Thoracic aorta (tissue), 2 donors: ENCODE measurements around the gene SCAMP3. TPM values are rescaled to one million over a fixed set of nuclear protein-coding genes. Genes with fewer than 3 reads are reported as not detected.
"Not testable (repeated sequence)": the region's sequence is repeated elsewhere in the genome, so short reads cannot be mapped to it uniquely, and the experiment has no call there.

Experiments
- ATAC-seq: fragments of 150-250 bp; one replicate; pipeline ENCODE4 v1.8.0; 2017; ENCODE audit warnings: low read depth; ENCODE audit not compliant: insufficient number of reproducible peaks, low FRiP score
- DNase-seq: peaks from one replicate; pipeline ENCODE4 v3.0.0-alpha.2; 2020; ENCODE audit warnings: low spot score
- H3K27ac ChIP-seq, 2 donors: fragments of 200-600 bp; sonication (generic); 1 replicate in 1 of 2; 2 replicates in 1 of 2; pipeline ENCODE4 v1.5.1; 2016; ENCODE audit warnings: mild to moderate bottlenecking in 2 of 2, moderate library complexity in 2 of 2
- H3K27me3 ChIP-seq: fragments of 200-600 bp; sonication (generic); replicated peaks from 2 replicates; pipeline ENCODE4 v1.6.0; 2016; ENCODE audit warnings: mild to moderate bottlenecking; ENCODE audit not compliant: insufficient read depth
- H3K36me3 ChIP-seq: fragments of 200-600 bp; sonication (generic); one replicate; pipeline ENCODE4 v1.5.1; 2016
- H3K4me1 ChIP-seq, 2 donors: fragments of 200-600 bp; sonication (generic); 1 replicate in 1 of 2; 2 replicates in 1 of 2; pipeline versions ENCODE4 v1.5.1 to v1.6.0; 2016; ENCODE audit warnings: low read depth in 2 of 2, mild to moderate bottlenecking in 1 of 2; ENCODE audit not compliant: control insufficient read depth in 1 of 2
- H3K4me3 ChIP-seq: fragments of 200-600 bp; sonication (generic); 2 replicates; pipeline ENCODE4 v1.5.1; 2016; ENCODE audit warnings: mild to moderate bottlenecking
- H3K9me3 ChIP-seq: fragments of 200-600 bp; sonication (generic); 2 replicates; pipeline ENCODE4 v1.5.1; 2016
- CTCF ChIP-seq: fragments of 200-600 bp; sonication (generic); IDR thresholded peaks from one replicate; pipeline ENCODE4 v1.5.1; 2019; ENCODE audit warnings: antibody characterized with exemption
- total RNA-seq, 2 donors: library from RNA; depleted of rRNA; stranded (reverse); fragments of >200 nt; gene quantifications; one replicate each; pipeline versions ENCODE4 v1.1.0 to v1.2.3, GENCODE V29; 2016

SCAMP3 gene
- total RNA-seq, 2 donors from 2014 or later: 32.5 to 50.2 TPM

GRCh38 chr1:155241841-155242264 lies 20.3 kb downstream of the SCAMP3 start:
- TF ChIP-seq CTCF: no peak
- Histone ChIP-seq H3K9me3 (no peaks in the 10 kb centered on the region), H3K4me1 (peaks cover 16 to 37% of the 10 kb centered on the region in 2 donors), H3K4me3 (no peak overlapping the region), H3K27ac (no peak overlapping the region), H3K36me3 (no peaks in the 10 kb centered on the region), H3K27me3 (no peaks in the 10 kb centered on the region)
- DNase-seq (no peak), ATAC-seq (no peak)

GRCh38 chr1:155241069-155241679 lies 21.0 kb downstream of the SCAMP3 start:
- no peaks in the 10 kb centered on the region for H3K9me3 ChIP-seq
- peaks cover 16 to 37% of the 10 kb centered on the region in 2 donors for H3K4me1 ChIP-seq
- no peak for DNase-seq
- H3K36me3 ChIP-seq: no peaks in the 10 kb centered on the region
- TF ChIP-seq CTCF: no peak
- H3K27me3 ChIP-seq: no peaks in the 10 kb centered on the region
- ATAC-seq: peak; percentile 26
- peak overlapping the region; percentile 73 for H3K4me3 ChIP-seq
- peak overlapping the region in 1 of 2 donors; percentile 1 for H3K27ac ChIP-seq

GRCh38 chr1:155236451-155236850 lies 25.7 kb downstream of the SCAMP3 start:
- DNase-seq: no peak
- Histone ChIP-seq H3K9me3 (no peaks in the 10 kb centered on the region), H3K27ac (no peak overlapping the region), H3K4me1 (peaks cover 20 to 29% of the 10 kb centered on the region in 2 donors), H3K4me3 (no peak overlapping the region), H3K27me3 (no peaks in the 10 kb centered on the region), H3K36me3 (no peaks in the 10 kb centered on the region)
- no peak for ATAC-seq
- no peak for TF ChIP-seq CTCF

- not testable (repeated sequence) for ATAC-seq, H3K27me3 ChIP-seq, H3K36me3 ChIP-seq, H3K9me3 ChIP-seq, DNase-seq, H3K27ac ChIP-seq, H3K4me3 ChIP-seq
- H3K4me1 ChIP-seq: peaks cover 14 to 27% of the 10 kb centered on the region in 2 donors
Measured at GRCh38 chr1:155235375-155235774, 26.8 kb downstream of the SCAMP3 start.

- H3K27ac ChIP-seq, H3K36me3 ChIP-seq, H3K4me3 ChIP-seq, DNase-seq, ATAC-seq, H3K27me3 ChIP-seq, H3K9me3 ChIP-seq: not testable (repeated sequence)
- H3K4me1 ChIP-seq: peaks cover 14 to 18% of the 10 kb centered on the region in 2 donors
Measured at GRCh38 chr1:155233502-155233901, 28.7 kb downstream of the SCAMP3 start.

- not testable (repeated sequence) for DNase-seq, ATAC-seq, H3K27me3 ChIP-seq, H3K36me3 ChIP-seq, H3K9me3 ChIP-seq, H3K4me3 ChIP-seq
- H3K27ac ChIP-seq: peak overlapping the region; percentile 68 to 83
- H3K4me1 ChIP-seq: peaks cover 18 to 25% of the 10 kb centered on the region in 2 donors
Measured at GRCh38 chr1:155232001-155232978, 29.9 kb downstream of the SCAMP3 start.

- not testable (repeated sequence) for DNase-seq, H3K36me3 ChIP-seq, H3K4me3 ChIP-seq, H3K27me3 ChIP-seq, H3K9me3 ChIP-seq, ATAC-seq
- Histone ChIP-seq H3K27ac (peak overlapping the region; percentile 68 to 83), H3K4me1 (peaks cover 19 to 28% of the 10 kb centered on the region in 2 donors)
Measured at GRCh38 chr1:155231302-155231701, 30.9 kb downstream of the SCAMP3 start.
